Measurements from ENCODE around the gene PCGF3.
"Not testable (repeated sequence)": the region's sequence is repeated elsewhere in the genome, so short reads cannot be mapped to it uniquely, and the experiment has no call there.

- TF ChIP-seq CTCF (conservative IDR thresholded peaks at IDR 0.05); ZFX (IDR thresholded peaks at IDR 0.05): not testable (repeated sequence)
Observed at GRCh38 chr4:669806-670559, 35.6 kb upstream of the PCGF3 start.
